GM12878 (cell line): ENCODE measurements around the gene ENOX1.

Source experiments
- MYC ChIP-seq: IDR thresholded peaks from 2 replicates; pipeline ENCODE4 v1.6.1; 2011; ENCODE audit warnings: mild to moderate bottlenecking, low read length, moderate library complexity, inconsistent platforms; ENCODE audit not compliant: insufficient read depth, insufficient replicate concordance, insufficient read length, severe bottlenecking
- SIN3A ChIP-seq: IDR thresholded peaks from 2 replicates; pipeline ENCODE4 v1.6.1; 2012; ENCODE audit warnings: low read depth, low read length, improper control_type of control experiment
- SIX5 ChIP-seq: IDR thresholded peaks from 2 replicates; pipeline ENCODE4 v1.6.1; 2011; ENCODE audit warnings: mild to moderate bottlenecking, low read depth, low read length, moderate library complexity; ENCODE audit not compliant: severe bottlenecking
- ZNF622 ChIP-seq: fragments of 450-650 bp; IDR thresholded peaks from 2 replicates; pipeline ENCODE4 v1.6.1; 2017; ENCODE audit warnings: mild to moderate bottlenecking, inconsistent platforms
- TF ChIP-seq, protein P1 (sequence below), 3 experiments: IDR thresholded peaks in 2 of 3; conservative IDR thresholded peaks in 1 of 3; 2 replicates each; pipeline ENCODE4 v1.5.1; 2011; ENCODE audit warnings: low read depth in 3 of 3, low read length in 3 of 3, mild to moderate bottlenecking in 3 of 3, control low read depth in 2 of 3, moderate library complexity in 2 of 3, inconsistent platforms in 1 of 3, mixed read lengths in 1 of 3; ENCODE audit not compliant: control insufficient read depth in 2 of 3, insufficient read depth in 1 of 3; ENCODE audit errors: extremely low read depth in 1 of 3
- TF ChIP-seq, protein P2 (sequence below): fragments of 450-650 bp; IDR thresholded peaks from 2 replicates; pipeline ENCODE4 v1.6.1; 2017; ENCODE audit warnings: mild to moderate bottlenecking
- TF ChIP-seq, protein P3 (sequence below): IDR thresholded peaks from 2 replicates; pipeline ENCODE4 v1.6.1; 2011; ENCODE audit warnings: low read depth, mild to moderate bottlenecking, low read length, moderate library complexity, borderline replicate concordance; ENCODE audit errors: extremely low read depth
- TF ChIP-seq, protein P4 (sequence below): fragments of 450-650 bp; IDR thresholded peaks from 2 replicates; pipeline ENCODE4 v1.6.1; 2017; ENCODE audit warnings: mild to moderate bottlenecking, moderate library complexity
- TF ChIP-seq, protein P5 (sequence below): IDR thresholded peaks from 2 replicates; pipeline ENCODE4 v1.6.1; 2012; ENCODE audit warnings: improper control_type of control experiment, low read depth, low read length; ENCODE audit not compliant: insufficient replicate concordance

DNA sequence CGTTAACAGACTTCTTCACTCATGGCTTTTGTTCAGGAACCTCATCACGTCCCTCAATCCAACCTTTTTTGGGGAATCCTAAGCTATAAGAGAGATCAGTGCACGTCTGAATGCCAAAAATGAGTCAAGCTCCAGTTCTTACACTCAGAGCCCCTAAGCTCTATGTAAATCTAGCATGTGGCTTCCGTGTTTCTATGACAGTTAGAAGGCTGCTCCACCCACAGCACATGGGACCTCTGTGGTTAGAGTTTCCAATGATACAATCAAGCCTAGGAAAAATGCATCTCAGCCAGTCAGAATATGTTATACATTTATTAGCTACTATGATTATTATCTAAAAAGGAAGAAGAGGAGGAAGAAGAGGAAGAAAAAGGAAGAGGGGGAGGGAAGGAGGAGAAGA is 135.9 kb downstream of the ENOX1 start:
- TF ChIP-seq, protein P1, sequence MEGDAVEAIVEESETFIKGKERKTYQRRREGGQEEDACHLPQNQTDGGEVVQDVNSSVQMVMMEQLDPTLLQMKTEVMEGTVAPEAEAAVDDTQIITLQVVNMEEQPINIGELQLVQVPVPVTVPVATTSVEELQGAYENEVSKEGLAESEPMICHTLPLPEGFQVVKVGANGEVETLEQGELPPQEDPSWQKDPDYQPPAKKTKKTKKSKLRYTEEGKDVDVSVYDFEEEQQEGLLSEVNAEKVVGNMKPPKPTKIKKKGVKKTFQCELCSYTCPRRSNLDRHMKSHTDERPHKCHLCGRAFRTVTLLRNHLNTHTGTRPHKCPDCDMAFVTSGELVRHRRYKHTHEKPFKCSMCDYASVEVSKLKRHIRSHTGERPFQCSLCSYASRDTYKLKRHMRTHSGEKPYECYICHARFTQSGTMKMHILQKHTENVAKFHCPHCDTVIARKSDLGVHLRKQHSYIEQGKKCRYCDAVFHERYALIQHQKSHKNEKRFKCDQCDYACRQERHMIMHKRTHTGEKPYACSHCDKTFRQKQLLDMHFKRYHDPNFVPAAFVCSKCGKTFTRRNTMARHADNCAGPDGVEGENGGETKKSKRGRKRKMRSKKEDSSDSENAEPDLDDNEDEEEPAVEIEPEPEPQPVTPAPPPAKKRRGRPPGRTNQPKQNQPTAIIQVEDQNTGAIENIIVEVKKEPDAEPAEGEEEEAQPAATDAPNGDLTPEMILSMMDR (IDR thresholded peaks at IDR 0.05 in 2 of 3, conservative IDR thresholded peaks at IDR 0.05 in 1 of 3; ENCODE audit: control insufficient read depth in 2 of 3, extremely low read depth in 1 of 3, insufficient read depth in 1 of 3, low read depth in 3 of 3, low read length in 3 of 3) = no peak
- TF ChIP-seq SIN3A = no peak
- TF ChIP-seq, protein P2, sequence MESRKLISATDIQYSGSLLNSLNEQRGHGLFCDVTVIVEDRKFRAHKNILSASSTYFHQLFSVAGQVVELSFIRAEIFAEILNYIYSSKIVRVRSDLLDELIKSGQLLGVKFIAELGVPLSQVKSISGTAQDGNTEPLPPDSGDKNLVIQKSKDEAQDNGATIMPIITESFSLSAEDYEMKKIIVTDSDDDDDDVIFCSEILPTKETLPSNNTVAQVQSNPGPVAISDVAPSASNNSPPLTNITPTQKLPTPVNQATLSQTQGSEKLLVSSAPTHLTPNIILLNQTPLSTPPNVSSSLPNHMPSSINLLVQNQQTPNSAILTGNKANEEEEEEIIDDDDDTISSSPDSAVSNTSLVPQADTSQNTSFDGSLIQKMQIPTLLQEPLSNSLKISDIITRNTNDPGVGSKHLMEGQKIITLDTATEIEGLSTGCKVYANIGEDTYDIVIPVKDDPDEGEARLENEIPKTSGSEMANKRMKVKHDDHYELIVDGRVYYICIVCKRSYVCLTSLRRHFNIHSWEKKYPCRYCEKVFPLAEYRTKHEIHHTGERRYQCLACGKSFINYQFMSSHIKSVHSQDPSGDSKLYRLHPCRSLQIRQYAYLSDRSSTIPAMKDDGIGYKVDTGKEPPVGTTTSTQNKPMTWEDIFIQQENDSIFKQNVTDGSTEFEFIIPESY = no peak
- TF ChIP-seq, protein P3, sequence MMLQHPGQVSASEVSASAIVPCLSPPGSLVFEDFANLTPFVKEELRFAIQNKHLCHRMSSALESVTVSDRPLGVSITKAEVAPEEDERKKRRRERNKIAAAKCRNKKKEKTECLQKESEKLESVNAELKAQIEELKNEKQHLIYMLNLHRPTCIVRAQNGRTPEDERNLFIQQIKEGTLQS = no peak
- no peak for TF ChIP-seq SIX5
- no peak for TF ChIP-seq ZNF622
- no peak for TF ChIP-seq MYC
- TF ChIP-seq, protein P4, sequence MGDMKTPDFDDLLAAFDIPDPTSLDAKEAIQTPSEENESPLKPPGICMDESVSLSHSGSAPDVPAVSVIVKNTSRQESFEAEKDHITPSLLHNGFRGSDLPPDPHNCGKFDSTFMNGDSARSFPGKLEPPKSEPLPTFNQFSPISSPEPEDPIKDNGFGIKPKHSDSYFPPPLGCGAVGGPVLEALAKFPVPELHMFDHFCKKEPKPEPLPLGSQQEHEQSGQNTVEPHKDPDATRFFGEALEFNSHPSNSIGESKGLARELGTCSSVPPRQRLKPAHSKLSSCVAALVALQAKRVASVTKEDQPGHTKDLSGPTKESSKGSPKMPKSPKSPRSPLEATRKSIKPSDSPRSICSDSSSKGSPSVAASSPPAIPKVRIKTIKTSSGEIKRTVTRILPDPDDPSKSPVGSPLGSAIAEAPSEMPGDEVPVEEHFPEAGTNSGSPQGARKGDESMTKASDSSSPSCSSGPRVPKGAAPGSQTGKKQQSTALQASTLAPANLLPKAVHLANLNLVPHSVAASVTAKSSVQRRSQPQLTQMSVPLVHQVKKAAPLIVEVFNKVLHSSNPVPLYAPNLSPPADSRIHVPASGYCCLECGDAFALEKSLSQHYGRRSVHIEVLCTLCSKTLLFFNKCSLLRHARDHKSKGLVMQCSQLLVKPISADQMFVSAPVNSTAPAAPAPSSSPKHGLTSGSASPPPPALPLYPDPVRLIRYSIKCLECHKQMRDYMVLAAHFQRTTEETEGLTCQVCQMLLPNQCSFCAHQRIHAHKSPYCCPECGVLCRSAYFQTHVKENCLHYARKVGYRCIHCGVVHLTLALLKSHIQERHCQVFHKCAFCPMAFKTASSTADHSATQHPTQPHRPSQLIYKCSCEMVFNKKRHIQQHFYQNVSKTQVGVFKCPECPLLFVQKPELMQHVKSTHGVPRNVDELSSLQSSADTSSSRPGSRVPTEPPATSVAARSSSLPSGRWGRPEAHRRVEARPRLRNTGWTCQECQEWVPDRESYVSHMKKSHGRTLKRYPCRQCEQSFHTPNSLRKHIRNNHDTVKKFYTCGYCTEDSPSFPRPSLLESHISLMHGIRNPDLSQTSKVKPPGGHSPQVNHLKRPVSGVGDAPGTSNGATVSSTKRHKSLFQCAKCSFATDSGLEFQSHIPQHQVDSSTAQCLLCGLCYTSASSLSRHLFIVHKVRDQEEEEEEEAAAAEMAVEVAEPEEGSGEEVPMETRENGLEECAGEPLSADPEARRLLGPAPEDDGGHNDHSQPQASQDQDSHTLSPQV = no peak
- TF ChIP-seq, protein P5, sequence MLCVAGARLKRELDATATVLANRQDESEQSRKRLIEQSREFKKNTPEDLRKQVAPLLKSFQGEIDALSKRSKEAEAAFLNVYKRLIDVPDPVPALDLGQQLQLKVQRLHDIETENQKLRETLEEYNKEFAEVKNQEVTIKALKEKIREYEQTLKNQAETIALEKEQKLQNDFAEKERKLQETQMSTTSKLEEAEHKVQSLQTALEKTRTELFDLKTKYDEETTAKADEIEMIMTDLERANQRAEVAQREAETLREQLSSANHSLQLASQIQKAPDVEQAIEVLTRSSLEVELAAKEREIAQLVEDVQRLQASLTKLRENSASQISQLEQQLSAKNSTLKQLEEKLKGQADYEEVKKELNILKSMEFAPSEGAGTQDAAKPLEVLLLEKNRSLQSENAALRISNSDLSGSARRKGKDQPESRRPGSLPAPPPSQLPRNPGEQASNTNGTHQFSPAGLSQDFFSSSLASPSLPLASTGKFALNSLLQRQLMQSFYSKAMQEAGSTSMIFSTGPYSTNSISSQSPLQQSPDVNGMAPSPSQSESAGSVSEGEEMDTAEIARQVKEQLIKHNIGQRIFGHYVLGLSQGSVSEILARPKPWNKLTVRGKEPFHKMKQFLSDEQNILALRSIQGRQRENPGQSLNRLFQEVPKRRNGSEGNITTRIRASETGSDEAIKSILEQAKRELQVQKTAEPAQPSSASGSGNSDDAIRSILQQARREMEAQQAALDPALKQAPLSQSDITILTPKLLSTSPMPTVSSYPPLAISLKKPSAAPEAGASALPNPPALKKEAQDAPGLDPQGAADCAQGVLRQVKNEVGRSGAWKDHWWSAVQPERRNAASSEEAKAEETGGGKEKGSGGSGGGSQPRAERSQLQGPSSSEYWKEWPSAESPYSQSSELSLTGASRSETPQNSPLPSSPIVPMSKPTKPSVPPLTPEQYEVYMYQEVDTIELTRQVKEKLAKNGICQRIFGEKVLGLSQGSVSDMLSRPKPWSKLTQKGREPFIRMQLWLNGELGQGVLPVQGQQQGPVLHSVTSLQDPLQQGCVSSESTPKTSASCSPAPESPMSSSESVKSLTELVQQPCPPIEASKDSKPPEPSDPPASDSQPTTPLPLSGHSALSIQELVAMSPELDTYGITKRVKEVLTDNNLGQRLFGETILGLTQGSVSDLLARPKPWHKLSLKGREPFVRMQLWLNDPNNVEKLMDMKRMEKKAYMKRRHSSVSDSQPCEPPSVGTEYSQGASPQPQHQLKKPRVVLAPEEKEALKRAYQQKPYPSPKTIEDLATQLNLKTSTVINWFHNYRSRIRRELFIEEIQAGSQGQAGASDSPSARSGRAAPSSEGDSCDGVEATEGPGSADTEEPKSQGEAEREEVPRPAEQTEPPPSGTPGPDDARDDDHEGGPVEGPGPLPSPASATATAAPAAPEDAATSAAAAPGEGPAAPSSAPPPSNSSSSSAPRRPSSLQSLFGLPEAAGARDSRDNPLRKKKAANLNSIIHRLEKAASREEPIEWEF = no peak
